A549 treated with DMSO at 1 μM for 4 hours (cell line): Measurements from ENCODE around the gene CENPH. TPM values are rescaled to one million over a fixed set of nuclear protein-coding genes. Genes with fewer than 3 reads are reported as not detected.

ENCODE experiments used
- total RNA-seq: library from RNA; stranded (reverse); fragments of 200-300 nt; extraction: Qiagen RNA extraction; gene quantifications from 5 replicates; pipeline ENCODE4 v1.2.3, GENCODE V29; 2022; ENCODE audit warnings: low read depth

Gene CENPH, protein sequence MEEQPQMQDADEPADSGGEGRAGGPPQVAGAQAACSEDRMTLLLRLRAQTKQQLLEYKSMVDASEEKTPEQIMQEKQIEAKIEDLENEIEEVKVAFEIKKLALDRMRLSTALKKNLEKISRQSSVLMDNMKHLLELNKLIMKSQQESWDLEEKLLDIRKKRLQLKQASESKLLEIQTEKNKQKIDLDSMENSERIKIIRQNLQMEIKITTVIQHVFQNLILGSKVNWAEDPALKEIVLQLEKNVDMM
- total RNA-seq, result 23.1 to 31.0 TPM (median 29.2 TPM) in 5 replicates

DNA sequence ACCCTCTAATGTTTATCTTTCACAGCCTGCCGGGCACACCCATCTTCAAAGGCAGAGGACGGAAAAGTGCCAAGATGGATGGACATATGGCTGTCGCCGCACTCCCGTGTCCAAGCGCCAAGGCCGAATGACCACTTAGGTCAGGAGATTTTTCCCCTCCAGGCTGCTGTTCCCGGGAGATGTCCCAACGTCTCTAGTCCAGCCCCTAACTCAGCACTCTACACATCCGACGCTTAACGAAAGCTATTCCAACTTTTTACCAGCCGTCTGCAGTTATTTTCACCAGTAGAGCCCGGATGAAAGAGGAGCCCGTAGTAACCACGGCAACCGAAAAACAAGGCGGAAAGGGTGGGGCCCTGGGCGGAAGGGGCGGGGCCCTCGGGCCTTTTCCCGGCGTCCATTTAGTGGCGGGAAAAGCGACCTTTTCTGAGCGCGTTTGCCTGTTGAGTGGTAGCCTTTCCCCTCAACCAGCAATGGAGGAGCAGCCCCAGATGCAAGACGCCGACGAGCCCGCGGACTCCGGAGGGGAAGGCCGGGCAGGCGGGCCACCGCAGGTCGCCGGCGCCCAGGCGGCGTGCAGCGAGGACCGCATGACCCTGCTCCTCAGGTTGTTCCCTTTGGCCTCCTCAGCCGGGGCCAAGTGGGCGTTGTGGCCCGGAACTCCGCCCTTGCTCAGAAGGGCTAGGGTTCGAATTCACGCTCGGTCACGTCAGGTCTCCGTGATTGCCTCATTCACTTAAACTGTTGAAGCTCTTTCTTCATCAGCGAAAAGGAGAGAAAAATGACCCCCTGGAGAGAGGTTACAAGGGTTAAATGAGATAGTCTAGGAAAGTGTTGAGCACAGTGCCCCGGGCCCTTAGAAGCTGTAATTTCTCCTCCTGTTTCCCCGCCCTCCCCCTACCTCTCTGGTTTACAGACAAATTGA, at the start of gene CENPH:
Gene CENPH (plus strand): TSS at position 422 of the 925 bp plus-strand sequence. CDS start 52 bp downstream, at position 474.

DNA sequence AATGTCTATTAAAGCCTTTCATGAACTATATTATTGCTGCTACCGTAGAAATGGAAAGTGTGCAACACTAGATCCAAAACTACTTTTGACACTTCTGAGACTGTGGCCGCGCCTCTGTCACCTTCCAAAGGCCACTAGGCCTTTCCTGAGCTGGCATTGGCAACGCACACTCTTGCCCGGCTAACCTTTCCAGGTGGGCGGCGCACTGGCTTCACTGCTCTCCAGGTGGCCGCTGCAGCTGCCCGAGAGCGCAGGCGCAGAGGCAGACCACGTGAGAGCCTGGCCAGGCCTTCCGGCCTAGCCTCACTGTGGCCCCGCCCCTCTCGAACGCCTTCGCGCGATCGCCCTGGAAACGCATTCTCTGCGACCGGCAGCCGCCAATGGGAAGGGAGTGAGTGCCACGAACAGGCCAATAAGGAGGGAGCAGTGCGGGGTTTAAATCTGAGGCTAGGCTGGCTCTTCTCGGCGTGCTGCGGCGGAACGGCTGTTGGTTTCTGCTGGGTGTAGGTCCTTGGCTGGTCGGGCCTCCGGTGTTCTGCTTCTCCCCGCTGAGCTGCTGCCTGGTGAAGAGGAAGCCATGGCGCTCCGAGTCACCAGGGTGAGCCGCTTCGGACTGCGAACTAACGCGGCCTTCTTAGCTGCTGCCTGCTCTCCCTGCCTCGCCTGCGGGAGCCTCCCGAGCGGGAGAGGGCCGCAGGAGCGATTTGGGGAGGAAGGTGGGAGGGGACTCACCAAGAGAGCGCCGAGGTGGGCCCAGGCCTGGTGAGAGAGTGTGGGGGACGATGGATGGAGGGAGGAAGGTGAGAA, 22.5 kb upstream of the CENPH start, which contains the start of gene CCNB1:
Gene CCNB1 (plus strand): TSS at position 465 of the 807 bp plus-strand sequence. CDS start 113 bp downstream, at position 578.

DNA sequence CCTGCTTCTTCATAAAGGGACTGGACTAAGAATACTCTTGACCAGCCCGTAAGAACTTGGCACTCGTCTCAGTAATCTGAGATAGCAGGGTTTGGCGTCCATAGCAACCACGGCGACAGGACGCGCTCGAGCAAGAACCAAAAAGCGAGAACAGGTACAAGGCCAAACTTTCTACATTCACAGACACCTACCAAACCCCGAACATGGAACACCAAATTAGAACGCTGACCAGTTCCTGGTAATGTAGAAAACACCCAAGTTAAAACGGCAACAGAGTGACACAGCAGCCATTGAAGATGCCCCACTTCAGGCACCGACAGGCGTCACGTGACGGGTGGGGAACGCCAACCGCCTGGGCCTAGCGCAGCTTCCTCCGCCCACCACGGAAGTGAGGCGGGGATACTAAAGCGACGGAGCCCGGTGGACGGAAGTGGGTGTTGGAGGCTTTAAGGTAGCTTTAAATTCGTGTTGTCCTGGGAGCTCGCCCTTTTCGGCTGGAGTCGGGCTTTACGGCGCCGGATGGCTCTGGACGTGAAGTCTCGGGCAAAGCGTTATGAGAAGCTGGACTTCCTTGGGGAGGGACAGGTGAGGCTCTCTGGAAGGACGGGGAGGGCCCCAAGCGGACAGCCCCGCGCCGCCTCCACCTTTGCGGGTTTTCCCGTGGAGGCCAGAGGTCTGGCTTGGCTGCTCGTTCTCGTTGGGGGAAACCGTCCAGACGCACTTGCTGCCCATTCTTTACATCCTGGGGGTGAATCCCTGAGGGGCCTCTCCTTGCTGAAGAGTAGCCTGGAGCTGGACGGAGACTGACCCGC, 45.3 kb downstream of the CENPH start, which contains the start of gene CDK7:
Gene CDK7 (plus strand): TSS at position 430 of the 812 bp plus-strand sequence. CDS start 90 bp downstream, at position 520.

Other genes with a start within 250 kb of the CENPH start
- 28.3 to 41.8 TPM (median 35.1 TPM) in 5 replicates for gene SLC30A5, start 95.6 kb upstream of the CENPH start, total RNA-seq
- gene CCNB1, start 22.4 kb upstream of the CENPH start, total RNA-seq, result 272 to 291 TPM (median 279 TPM) in 5 replicates
- gene CDK7, start 45.3 kb downstream of the CENPH start, total RNA-seq, result 59.0 to 67.7 TPM (median 63.7 TPM) in 5 replicates
- gene CCDC125, start 143.2 kb downstream of the CENPH start, total RNA-seq, result 2.3 to 4.2 TPM (median 4.1 TPM) in 5 replicates
- gene AK6, start 179.9 kb downstream of the CENPH start, total RNA-seq, result 33.7 to 60.6 TPM (median 53.2 TPM) in 5 replicates
- gene TAF9, start 179.9 kb downstream of the CENPH start, total RNA-seq, result 123 to 139 TPM (median 134 TPM) in 5 replicates
- gene RAD17, start 180.2 kb downstream of the CENPH start, total RNA-seq, result 13.0 to 16.8 TPM (median 15.8 TPM) in 5 replicates
- 2.6 to 3.5 TPM (median 2.8 TPM) in 5 replicates for gene MARVELD2, start 225.5 kb downstream of the CENPH start, total RNA-seq